SK-N-SH (cell line): ENCODE measurements around the gene BOK. TPM values are rescaled to one million over a fixed set of nuclear protein-coding genes. Genes with fewer than 3 reads are reported as not detected.

Experiments used
- CTCF ChIA-PET: fragments of 300-600, 350-600 bp; formaldehyde crosslinking; extraction: SDS; loops from one replicate; lab custom pipeline; 2021; lab: Yijun Ruan, JAX
- POLR2A ChIA-PET: fragments of 350-600 bp; sonication (Branson Sonifier 250); formaldehyde crosslinking; extraction: SDS; loops from one replicate; lab custom pipeline; 2020; ENCODE audit warnings: antibody characterized with exemption, inconsistent platforms; lab: Yijun Ruan, JAX
- DNase-seq: peaks from one replicate; pipeline ENCODE4 v3.0.0; 2012
- H2AFZ ChIP-seq: fragments of 200-600 bp; sonication (generic); 2 replicates; pipeline ENCODE4 v1.8.1; 2016; ENCODE audit warnings: antibody characterized with exemption, mild to moderate bottlenecking, low read depth
- H3F3A ChIP-seq: fragments of 200-600 bp; sonication (generic); replicated peaks from 2 replicates; pipeline ENCODE3; 2016; ENCODE audit warnings: antibody characterized with exemption, mild to moderate bottlenecking; ENCODE audit not compliant: insufficient read depth
- H3K27ac ChIP-seq, 2 experiments: fragments of 200-500 bp in 1 of 2; fragments of 200-600 bp in 1 of 2; sonication (Bioruptor generic) in 1 of 2; sonication (generic), shearing (Covaris generic) in 1 of 2; 2 replicates each; pipeline versions ENCODE4 v1.5.1 to v1.6.1; 2014 to 2016; ENCODE audit warnings: low read depth in 2 of 2, inconsistent platforms in 1 of 2, low read length in 1 of 2, mild to moderate bottlenecking in 1 of 2, mixed read lengths in 1 of 2
- H3K27me3 ChIP-seq: fragments of 200-600 bp; sonication (generic), shearing (Covaris generic); 2 replicates; pipeline ENCODE4 v1.6.1; 2016; ENCODE audit warnings: mixed run types; ENCODE audit not compliant: insufficient read depth
- H3K36me3 ChIP-seq, 2 experiments: fragments of 200-500 bp in 1 of 2; fragments of 200-600 bp in 1 of 2; sonication (Bioruptor generic) in 1 of 2; sonication (generic) in 1 of 2; replicated peaks in 1 of 2; 2 replicates each; pipeline versions ENCODE3 to v1.5.1; 2014 to 2016; ENCODE audit warnings: low read length in 1 of 2, mild to moderate bottlenecking in 1 of 2; ENCODE audit not compliant: insufficient read depth in 2 of 2, control insufficient read depth in 1 of 2
- H3K4me1 ChIP-seq, 2 experiments: fragments of 200-500 bp in 1 of 2; fragments of 200-600 bp in 1 of 2; sonication (Bioruptor generic) in 1 of 2; sonication (generic), shearing (Covaris generic) in 1 of 2; 2 replicates each; pipeline versions ENCODE4 v1.5.1 to v1.6.1; 2014 to 2016; ENCODE audit warnings: low read depth in 1 of 2, low read length in 1 of 2, mixed run types in 1 of 2; ENCODE audit not compliant: insufficient read depth in 2 of 2, control insufficient read depth in 1 of 2
- H3K4me2 ChIP-seq: fragments of 200-600 bp; sonication (generic), shearing (Covaris generic); 2 replicates; pipeline ENCODE4 v1.6.1; 2017; ENCODE audit warnings: mixed run types
- H3K4me3 ChIP-seq, 2 experiments: fragments of 200-500 bp in 1 of 2; fragments of 200-600 bp in 1 of 2; sonication (Bioruptor generic) in 1 of 2; sonication (generic), shearing (Covaris generic) in 1 of 2; 2 replicates each; pipeline versions ENCODE4 v1.5.1 to v1.8.1; 2014 to 2016; ENCODE audit warnings: low read depth in 2 of 2, inconsistent platforms in 1 of 2, low read length in 1 of 2, mild to moderate bottlenecking in 1 of 2, mixed read lengths in 1 of 2, moderate library complexity in 1 of 2
- H3K79me2 ChIP-seq: fragments of 200-600 bp; sonication (generic); 2 replicates; pipeline ENCODE4 v1.8.1; 2017; ENCODE audit warnings: mild to moderate bottlenecking; ENCODE audit not compliant: insufficient read depth
- H3K9ac ChIP-seq: fragments of 200-600 bp; sonication (generic); 2 replicates; pipeline ENCODE4 v1.6.1; 2017; ENCODE audit warnings: mixed run types
- H3K9me2 ChIP-seq: fragments of 200-600 bp; sonication (generic); 2 replicates; pipeline ENCODE4 v1.6.1; 2017; ENCODE audit warnings: mixed run types
- H3K9me3 ChIP-seq: fragments of 200-600 bp; sonication (generic); 2 replicates; pipeline ENCODE4 v1.6.1; 2017; ENCODE audit warnings: mixed run types, mild to moderate bottlenecking, moderate library complexity
- H4K20me1 ChIP-seq: fragments of 200-600 bp; sonication (generic); 2 replicates; pipeline ENCODE4 v1.6.1; 2017; ENCODE audit warnings: mild to moderate bottlenecking, mixed run types; ENCODE audit not compliant: insufficient read depth
- CHD2 ChIP-seq: fragments of 150-350 bp; IDR thresholded peaks from 2 replicates; pipeline ENCODE4 v1.6.1; 2018; ENCODE audit warnings: low read length; ENCODE audit not compliant: partially characterized antibody
- ELF1 ChIP-seq: IDR thresholded peaks from 2 replicates; pipeline ENCODE4 v1.4.0; 2012
- EZH2phosphoT487 ChIP-seq: fragments of 200-600 bp; sonication (generic); IDR thresholded peaks from 2 replicates; pipeline ENCODE4 v1.6.1; 2017; ENCODE audit warnings: low read depth, mixed run types, mild to moderate bottlenecking, antibody characterized with exemption, moderate library complexity, borderline replicate concordance
- FOXJ3 ChIP-seq: sonication (generic); formaldehyde crosslinking; IDR thresholded peaks from 2 replicates; pipeline ENCODE4 v1.5.1; 2020; ENCODE audit warnings: mild to moderate bottlenecking, missing genetic modification reagents
- GABPA ChIP-seq: IDR thresholded peaks from 2 replicates; pipeline ENCODE4 v1.4.0; 2012; ENCODE audit warnings: low read depth, mild to moderate bottlenecking
- GATA2 ChIP-seq: sonication (generic); formaldehyde crosslinking; IDR thresholded peaks from 2 replicates; pipeline ENCODE4 v1.5.0; 2020; ENCODE audit warnings: mild to moderate bottlenecking, missing genetic modification reagents
- MXI1 ChIP-seq: IDR thresholded peaks from 2 replicates; pipeline ENCODE4 v1.6.1; 2012; ENCODE audit warnings: mild to moderate bottlenecking, low read depth, low read length, improper control_type of control experiment
- NFIC ChIP-seq: IDR thresholded peaks from 2 replicates; pipeline ENCODE4 v1.4.0; 2012; ENCODE audit warnings: borderline replicate concordance
- RAD21 ChIP-seq: IDR thresholded peaks from 2 replicates; pipeline ENCODE4 v1.6.1; 2012; ENCODE audit warnings: mild to moderate bottlenecking, low read length
- RXRA ChIP-seq: IDR thresholded peaks from 2 replicates; pipeline ENCODE4 v1.4.0; 2012; ENCODE audit warnings: low read depth, mild to moderate bottlenecking, borderline replicate concordance
- SIN3A ChIP-seq: IDR thresholded peaks from 2 replicates; pipeline ENCODE4 v1.6.1; 2012; ENCODE audit warnings: low read depth, mild to moderate bottlenecking, low read length, moderate library complexity, borderline replicate concordance
- TAF1 ChIP-seq: IDR thresholded peaks from 2 replicates; pipeline ENCODE4 v1.6.1; 2012; ENCODE audit warnings: low read depth, mild to moderate bottlenecking, low read length, moderate library complexity, borderline replicate concordance
- WGBS: methylation state at CpG from one replicate; pipeline ENCODE4 v1.1.6; 2017; ENCODE audit warnings: low lambda C conversion rate; 5-methylcytosine and 5-hydroxymethylcytosine counted together
- polyA plus RNA-seq, 3 experiments: library from polyadenylated mRNA; depleted of rRNA; stranded (reverse); fragments of >200 nt; gene quantifications; 2 replicates each; pipeline ENCODE4 v1.2.3, GENCODE V29; 2012
- TF ChIP-seq, protein P1 (sequence below): IDR thresholded peaks from 2 replicates; pipeline ENCODE4 v1.6.1; 2012; ENCODE audit warnings: mild to moderate bottlenecking, low read depth, low read length, moderate library complexity
- TF ChIP-seq, protein P2 (sequence below): fragments of 150-350 bp; IDR thresholded peaks from 2 replicates; pipeline ENCODE4 v1.6.1; 2017; ENCODE audit warnings: antibody characterized with exemption, low read length, low read depth, borderline replicate concordance
- TF ChIP-seq, protein P3 (sequence below): fragments of 150-350 bp; IDR thresholded peaks from 2 replicates; pipeline ENCODE4 v1.6.1; 2016; ENCODE audit warnings: mild to moderate bottlenecking, low read depth, low read length

BOK gene
- polyA plus RNA-seq, 1 of the 3 experiments (the other 2 are of a cell fraction): 1.7 TPM

DNA sequence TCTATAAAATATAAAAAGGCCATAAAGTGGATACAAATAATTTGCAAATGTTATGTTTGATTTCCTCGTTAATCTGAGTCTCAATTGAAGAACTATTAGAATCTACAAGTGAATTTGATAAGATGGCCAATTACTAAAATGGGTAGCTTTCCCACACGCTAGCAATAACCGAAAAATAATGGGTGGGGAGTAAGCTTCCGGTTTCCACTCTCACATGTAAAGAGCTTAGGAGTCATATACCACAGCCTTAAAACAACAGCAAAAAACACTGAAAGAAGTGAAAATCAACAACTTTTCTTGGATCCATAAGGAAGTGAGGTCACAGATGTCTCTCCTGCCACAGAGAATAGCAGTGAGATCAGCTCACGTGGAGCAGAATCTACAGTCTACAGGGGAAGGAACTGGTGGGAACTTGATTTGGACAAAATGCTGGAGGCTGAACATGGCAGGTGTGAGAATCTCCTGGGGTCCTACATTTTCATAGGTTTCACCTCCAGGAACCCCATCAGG is 59.8 kb downstream of the BOK start:
- no peak for DNase-seq
- peaks cover 0 to 19% of the 10 kb centered on the region in 2 experiments; a peak in 1 of 4 replicates for H3K4me1 ChIP-seq
- H3K27ac ChIP-seq: no peak overlapping the region
- 97% methylated on average over 5 of the region's 5 CpGs for WGBS
- H3K9ac ChIP-seq: no peak overlapping the region
- H3K27me3 ChIP-seq: no peaks in the 10 kb centered on the region
- ChIA-PET POLR2A (no interaction called here), CTCF (interaction anchor here (1.6 kb wide), 1 partner anchor 20 kb away, joined by 5 read pairs; no protein-coding TSS in a partner anchor)
- TF ChIP-seq FOXJ3: no peak
- no peak for TF ChIP-seq RXRA
- TF ChIP-seq NFIC: no peak
- no peak for TF ChIP-seq MXI1
- TF ChIP-seq, protein P1, sequence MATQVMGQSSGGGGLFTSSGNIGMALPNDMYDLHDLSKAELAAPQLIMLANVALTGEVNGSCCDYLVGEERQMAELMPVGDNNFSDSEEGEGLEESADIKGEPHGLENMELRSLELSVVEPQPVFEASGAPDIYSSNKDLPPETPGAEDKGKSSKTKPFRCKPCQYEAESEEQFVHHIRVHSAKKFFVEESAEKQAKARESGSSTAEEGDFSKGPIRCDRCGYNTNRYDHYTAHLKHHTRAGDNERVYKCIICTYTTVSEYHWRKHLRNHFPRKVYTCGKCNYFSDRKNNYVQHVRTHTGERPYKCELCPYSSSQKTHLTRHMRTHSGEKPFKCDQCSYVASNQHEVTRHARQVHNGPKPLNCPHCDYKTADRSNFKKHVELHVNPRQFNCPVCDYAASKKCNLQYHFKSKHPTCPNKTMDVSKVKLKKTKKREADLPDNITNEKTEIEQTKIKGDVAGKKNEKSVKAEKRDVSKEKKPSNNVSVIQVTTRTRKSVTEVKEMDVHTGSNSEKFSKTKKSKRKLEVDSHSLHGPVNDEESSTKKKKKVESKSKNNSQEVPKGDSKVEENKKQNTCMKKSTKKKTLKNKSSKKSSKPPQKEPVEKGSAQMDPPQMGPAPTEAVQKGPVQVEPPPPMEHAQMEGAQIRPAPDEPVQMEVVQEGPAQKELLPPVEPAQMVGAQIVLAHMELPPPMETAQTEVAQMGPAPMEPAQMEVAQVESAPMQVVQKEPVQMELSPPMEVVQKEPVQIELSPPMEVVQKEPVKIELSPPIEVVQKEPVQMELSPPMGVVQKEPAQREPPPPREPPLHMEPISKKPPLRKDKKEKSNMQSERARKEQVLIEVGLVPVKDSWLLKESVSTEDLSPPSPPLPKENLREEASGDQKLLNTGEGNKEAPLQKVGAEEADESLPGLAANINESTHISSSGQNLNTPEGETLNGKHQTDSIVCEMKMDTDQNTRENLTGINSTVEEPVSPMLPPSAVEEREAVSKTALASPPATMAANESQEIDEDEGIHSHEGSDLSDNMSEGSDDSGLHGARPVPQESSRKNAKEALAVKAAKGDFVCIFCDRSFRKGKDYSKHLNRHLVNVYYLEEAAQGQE: no peak
- TF ChIP-seq SIN3A: no peak
- TF ChIP-seq, protein P2, sequence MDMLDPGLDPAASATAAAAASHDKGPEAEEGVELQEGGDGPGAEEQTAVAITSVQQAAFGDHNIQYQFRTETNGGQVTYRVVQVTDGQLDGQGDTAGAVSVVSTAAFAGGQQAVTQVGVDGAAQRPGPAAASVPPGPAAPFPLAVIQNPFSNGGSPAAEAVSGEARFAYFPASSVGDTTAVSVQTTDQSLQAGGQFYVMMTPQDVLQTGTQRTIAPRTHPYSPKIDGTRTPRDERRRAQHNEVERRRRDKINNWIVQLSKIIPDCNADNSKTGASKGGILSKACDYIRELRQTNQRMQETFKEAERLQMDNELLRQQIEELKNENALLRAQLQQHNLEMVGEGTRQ: no peak
- no peak for TF ChIP-seq ELF1
- TF ChIP-seq GABPA: no peak
- TF ChIP-seq, protein P3, sequence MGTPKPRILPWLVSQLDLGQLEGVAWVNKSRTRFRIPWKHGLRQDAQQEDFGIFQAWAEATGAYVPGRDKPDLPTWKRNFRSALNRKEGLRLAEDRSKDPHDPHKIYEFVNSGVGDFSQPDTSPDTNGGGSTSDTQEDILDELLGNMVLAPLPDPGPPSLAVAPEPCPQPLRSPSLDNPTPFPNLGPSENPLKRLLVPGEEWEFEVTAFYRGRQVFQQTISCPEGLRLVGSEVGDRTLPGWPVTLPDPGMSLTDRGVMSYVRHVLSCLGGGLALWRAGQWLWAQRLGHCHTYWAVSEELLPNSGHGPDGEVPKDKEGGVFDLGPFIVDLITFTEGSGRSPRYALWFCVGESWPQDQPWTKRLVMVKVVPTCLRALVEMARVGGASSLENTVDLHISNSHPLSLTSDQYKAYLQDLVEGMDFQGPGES: no peak
- TF ChIP-seq GATA2 (CRISPR knock-in tag): no peak
- TF ChIP-seq RAD21: no peak
- no peak for TF ChIP-seq CHD2
- TF ChIP-seq EZH2phosphoT487: no peak
- no peak for TF ChIP-seq TAF1
- peaks cover 80% of the 10 kb centered on the region for H3K79me2 ChIP-seq
- no peak overlapping the region for H3K4me2 ChIP-seq
- H3K9me3 ChIP-seq: no peaks in the 10 kb centered on the region
- no peak overlapping the region for H3K4me3 ChIP-seq
- H2AFZ ChIP-seq: no peak overlapping the region
- peaks cover 9% of the 10 kb centered on the region; the same call in 1 of the 2 replicates for H4K20me1 ChIP-seq
- H3F3A ChIP-seq: peaks cover 9% of the 10 kb centered on the region
- H3K36me3 ChIP-seq: peaks cover 2 to 16% of the 10 kb centered on the region in 2 experiments
- H3K9me2 ChIP-seq: no peaks in the 10 kb centered on the region
